NCI-H82 (cell line): ENCODE data around the gene CCL26.
A peak's percentile ranks its signal among the peaks of the same experiment; 100 is the strongest.
"Not testable (repeated sequence)": the region's sequence is repeated elsewhere in the genome, so short reads cannot be mapped to it uniquely, and the experiment has no call there.

Experiments used
- DNase-seq: peaks from one replicate; lab custom pipeline; 2025; lab: John Stamatoyannopoulos, UW

The CCL26 gene

GRCh38 chr7:75792567-75792966, 20.6 kb upstream of the CCL26 start:
- not testable (repeated sequence) for DNase-seq

- no peak for DNase-seq
These were observed 17.4 kb upstream of the CCL26 start for GRCh38 chr7:75789361-75789924.

- peak; percentile 46 for DNase-seq
These were observed 16.3 kb upstream of the CCL26 start for GRCh38 chr7:75788154-75788847.

GRCh38 chr7:75783058-75783457, 11.0 kb upstream of the CCL26 start:
- not testable (repeated sequence) for DNase-seq

GRCh38 chr7:75780647-75781273, 8.7 kb upstream of the CCL26 start:
- DNase-seq, result peak; percentile 81

GRCh38 chr7:75779516-75779915, 7.5 kb upstream of the CCL26 start:
- not testable (repeated sequence) for DNase-seq

- peak; percentile 32 for DNase-seq
These were observed 7.0 kb upstream of the CCL26 start for GRCh38 chr7:75779035-75779434.

GRCh38 chr7:75776295-75776971, 4.4 kb upstream of the CCL26 start:
- no peak for DNase-seq

- not testable (repeated sequence) for DNase-seq
These were observed 1.9 kb upstream of the CCL26 start for GRCh38 chr7:75773958-75774357.

- DNase-seq, result no peak
These were observed 787 bp downstream of the CCL26 start for GRCh38 chr7:75771224-75771623.

GRCh38 chr7:75762350-75762917, 9.6 kb downstream of the CCL26 start:
- DNase-seq, result peak; percentile 77

GRCh38 chr7:75761801-75762200, 10.2 kb downstream of the CCL26 start:
- DNase-seq, result not testable (repeated sequence)

- no peak for DNase-seq
These were observed 13.5 kb downstream of the CCL26 start for GRCh38 chr7:75758491-75758890.

- DNase-seq, result no peak
These were observed 14.2 kb downstream of the CCL26 start for GRCh38 chr7:75757860-75758259.

- peak; percentile 38 for DNase-seq
These were observed 14.9 kb downstream of the CCL26 start for GRCh38 chr7:75756991-75757676.

GRCh38 chr7:75756206-75756990, 15.6 kb downstream of the CCL26 start:
- DNase-seq, result no peak

- DNase-seq, result peak; percentile 85
These were observed 28.6 kb downstream of the CCL26 start for GRCh38 chr7:75743455-75743859.

GRCh38 chr7:75740846-75741497, 31.0 kb downstream of the CCL26 start:
- peak; percentile 13 for DNase-seq

- DNase-seq, result no peak
These were observed 32.0 kb downstream of the CCL26 start for GRCh38 chr7:75739796-75740672.
